ENCODE results near the gene VSTM4. TPM values are rescaled to one million over a fixed set of nuclear protein-coding genes. Genes with fewer than 3 reads are reported as not detected.

The VSTM4 gene
- total and polyA plus RNA-seq, 9 of the 15 experiments (the other 6 are each of a cell fraction or from before 2014, with no cell fraction given), result 1.0 to 7.9 (median 3.0) TPM

DNA sequence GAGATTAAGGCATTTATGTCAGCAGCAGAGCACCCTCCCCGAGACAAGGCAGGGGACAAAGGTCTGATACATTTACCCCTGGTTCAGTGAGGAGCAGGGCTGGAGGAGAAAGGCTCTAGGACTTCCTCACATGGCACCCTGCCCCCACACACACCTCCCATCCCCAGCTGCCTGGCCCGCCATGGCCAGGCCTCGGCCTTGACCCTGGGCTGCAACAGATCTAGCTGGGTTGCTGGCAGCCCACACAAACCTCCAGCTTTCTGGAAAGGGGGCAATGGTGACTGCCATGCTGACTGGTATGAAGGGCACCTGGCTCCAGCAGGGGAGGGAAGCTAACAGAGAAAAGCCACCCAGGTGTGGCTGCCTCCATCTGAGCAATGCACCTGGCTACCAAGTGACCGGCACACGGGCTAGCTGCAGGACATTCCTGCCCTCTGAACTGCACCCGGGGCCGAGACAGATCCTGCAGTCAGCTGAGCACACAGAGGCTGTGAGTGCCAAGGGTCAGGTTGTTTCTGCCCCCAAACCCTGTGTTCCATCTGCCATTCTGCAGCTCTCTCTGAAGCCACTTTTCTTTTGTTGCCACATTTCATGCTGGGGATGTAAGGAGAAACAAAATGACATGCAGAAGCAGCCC is 89.9 kb downstream of the VSTM4 start:
- WGBS (ENCODE audit: insufficient coverage, low coverage, missing lambda C conversion rate), result 33% methylated on average over 7 of the region's 7 CpGs
- H3K27ac ChIP-seq (ENCODE audit: extremely low read depth, low read depth, low read length), result no peak overlapping the region
- ATAC-seq (no peak), DNase-seq (ENCODE audit: extremely low read depth in 1 of 4, low spot score in 3 of 4) (no peak), FAIRE-seq (no peak)
- H3K9ac ChIP-seq (ENCODE audit: insufficient read depth in 1 of 2, low read depth in 2 of 2, low read length in 2 of 2), result no peak overlapping the region; a peak in 1 of 4 replicates
- in situ Hi-C loops (cut with MboI) (no loop called here), intact Hi-C loops (cut with micrococcal nuclease) (no loop called here)
- ChIA-PET POLR2A (interaction anchor here (0.7 kb wide), 1 partner anchor 49 kb away, joined by 3 read pairs; no protein-coding TSS in a partner anchor), CTCF (ENCODE audit: low intra/inter-chr PET ratio) (no interaction called here)
- no peak overlapping the region for H3K4me2 ChIP-seq (ENCODE audit: insufficient read depth, low read length)
- no peaks in the 10 kb centered on the region for H3K79me2 ChIP-seq (ENCODE audit: control insufficient read depth, insufficient read depth, low read length)
- H4K20me1 ChIP-seq (replicated peaks; ENCODE audit: control insufficient read depth, insufficient read depth, low read length), result no peaks in the 10 kb centered on the region
- no peaks in the 10 kb centered on the region for H3K9me3 ChIP-seq (replicated peaks; ENCODE audit: control insufficient read depth, insufficient read depth, low read depth, low read length)
- no peak overlapping the region for H3K4me3 ChIP-seq
- no peaks in the 10 kb centered on the region; a peak in 1 of 5 replicates for H3K4me1 ChIP-seq (replicated peaks in 1 of 2; ENCODE audit: control insufficient read depth in 2 of 2, insufficient read depth in 2 of 2, low read length in 2 of 2)
- H3K9me1 ChIP-seq (ENCODE audit: control insufficient read depth, insufficient read depth, low read length), result peaks cover 4% of the 10 kb centered on the region
- TF ChIP-seq, protein P1, sequence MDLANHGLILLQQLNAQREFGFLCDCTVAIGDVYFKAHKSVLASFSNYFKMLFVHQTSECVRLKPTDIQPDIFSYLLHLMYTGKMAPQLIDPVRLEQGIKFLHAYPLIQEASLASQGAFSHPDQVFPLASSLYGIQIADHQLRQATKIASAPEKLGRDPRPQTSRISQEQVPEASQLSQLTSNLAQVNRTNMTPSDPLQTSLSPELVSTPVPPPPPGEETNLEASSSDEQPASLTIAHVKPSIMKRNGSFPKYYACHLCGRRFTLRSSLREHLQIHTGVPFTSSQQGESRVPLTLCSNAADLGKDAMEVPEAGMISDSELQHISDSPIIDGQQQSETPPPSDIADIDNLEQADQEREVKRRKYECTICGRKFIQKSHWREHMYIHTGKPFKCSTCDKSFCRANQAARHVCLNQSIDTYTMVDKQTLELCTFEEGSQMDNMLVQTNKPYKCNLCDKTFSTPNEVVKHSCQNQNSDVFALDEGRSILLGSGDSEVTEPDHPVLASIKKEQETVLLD (IDR thresholded peaks at IDR 0.05), result no peak
- TF ChIP-seq MEF2A (IDR thresholded peaks at IDR 0.05; ENCODE audit: control insufficient read depth, low read depth, low read length) (no peak), FOXJ2 (tag; IDR thresholded peaks at IDR 0.05) (no peak), RFX1 (IDR thresholded peaks at IDR 0.05) (no peak), MBD2 (IDR thresholded peaks at IDR 0.05; ENCODE audit: borderline replicate concordance, low read depth) (no peak), NONO (IDR thresholded peaks at IDR 0.05; ENCODE audit: low read depth in 2 of 2, low read length in 1 of 2) (no peak), ZNF197 (CRISPR knock-in tag; IDR thresholded peaks at IDR 0.05; ENCODE audit: low read depth) (no peak), RBM14 (IDR thresholded peaks at IDR 0.05; ENCODE audit: borderline replicate concordance, insufficient read depth, low read depth, low read length) (no peak), ZNF175 (CRISPR knock-in tag; IDR thresholded peaks at IDR 0.05; ENCODE audit: low read depth) (no peak)
- TF ChIP-seq, protein P2, sequence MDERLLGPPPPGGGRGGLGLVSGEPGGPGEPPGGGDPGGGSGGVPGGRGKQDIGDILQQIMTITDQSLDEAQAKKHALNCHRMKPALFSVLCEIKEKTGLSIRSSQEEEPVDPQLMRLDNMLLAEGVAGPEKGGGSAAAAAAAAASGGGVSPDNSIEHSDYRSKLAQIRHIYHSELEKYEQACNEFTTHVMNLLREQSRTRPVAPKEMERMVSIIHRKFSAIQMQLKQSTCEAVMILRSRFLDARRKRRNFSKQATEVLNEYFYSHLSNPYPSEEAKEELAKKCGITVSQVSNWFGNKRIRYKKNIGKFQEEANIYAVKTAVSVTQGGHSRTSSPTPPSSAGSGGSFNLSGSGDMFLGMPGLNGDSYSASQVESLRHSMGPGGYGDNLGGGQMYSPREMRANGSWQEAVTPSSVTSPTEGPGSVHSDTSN (CRISPR knock-in tag; IDR thresholded peaks at IDR 0.05; ENCODE audit: low read depth), result no peak
- TF ChIP-seq, protein P2 (tag; conservative IDR thresholded peaks at IDR 0.05; ENCODE audit: low read depth), result no peak
- TF ChIP-seq, protein P3, sequence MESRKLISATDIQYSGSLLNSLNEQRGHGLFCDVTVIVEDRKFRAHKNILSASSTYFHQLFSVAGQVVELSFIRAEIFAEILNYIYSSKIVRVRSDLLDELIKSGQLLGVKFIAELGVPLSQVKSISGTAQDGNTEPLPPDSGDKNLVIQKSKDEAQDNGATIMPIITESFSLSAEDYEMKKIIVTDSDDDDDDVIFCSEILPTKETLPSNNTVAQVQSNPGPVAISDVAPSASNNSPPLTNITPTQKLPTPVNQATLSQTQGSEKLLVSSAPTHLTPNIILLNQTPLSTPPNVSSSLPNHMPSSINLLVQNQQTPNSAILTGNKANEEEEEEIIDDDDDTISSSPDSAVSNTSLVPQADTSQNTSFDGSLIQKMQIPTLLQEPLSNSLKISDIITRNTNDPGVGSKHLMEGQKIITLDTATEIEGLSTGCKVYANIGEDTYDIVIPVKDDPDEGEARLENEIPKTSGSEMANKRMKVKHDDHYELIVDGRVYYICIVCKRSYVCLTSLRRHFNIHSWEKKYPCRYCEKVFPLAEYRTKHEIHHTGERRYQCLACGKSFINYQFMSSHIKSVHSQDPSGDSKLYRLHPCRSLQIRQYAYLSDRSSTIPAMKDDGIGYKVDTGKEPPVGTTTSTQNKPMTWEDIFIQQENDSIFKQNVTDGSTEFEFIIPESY (CRISPR knock-in tag; IDR thresholded peaks at IDR 0.05), result no peak
- H2AFZ ChIP-seq (ENCODE audit: low read depth, low read length), result no peak overlapping the region
- no peaks in the 10 kb centered on the region for H3K36me3 ChIP-seq (ENCODE audit: control insufficient read depth, insufficient read depth, low read length)
- H3K27me3 ChIP-seq (ENCODE audit: control insufficient read depth in 2 of 2, insufficient read depth in 2 of 2, low read length in 2 of 2), result no peaks in the 10 kb centered on the region
- no TSS peak for BruUV-seq (replicated peaks)
